Rectal smooth muscle tissue (tissue), 1 donor: Measurements from ENCODE around the gene C4orf50.

Experiments used
- H3K27ac ChIP-seq: one replicate; pipeline ENCODE4 v1.7.0; 2013; ENCODE audit warnings: low read depth, low read length, inconsistent platforms
- H3K27me3 ChIP-seq: one replicate; pipeline ENCODE4 v1.7.0; 2013; ENCODE audit warnings: low read length; ENCODE audit not compliant: control insufficient read depth, insufficient read depth
- H3K36me3 ChIP-seq: one replicate; pipeline ENCODE4 v1.7.0; 2013; ENCODE audit warnings: low read length; ENCODE audit not compliant: control insufficient read depth, insufficient read depth
- H3K4me1 ChIP-seq: one replicate; pipeline ENCODE4 v1.7.0; 2013; ENCODE audit warnings: low read length; ENCODE audit not compliant: control insufficient read depth, insufficient read depth
- H3K4me3 ChIP-seq: one replicate; pipeline ENCODE4 v1.7.0; 2013; ENCODE audit warnings: low read length
- H3K9ac ChIP-seq: one replicate; pipeline ENCODE4 v1.7.0; 2013; ENCODE audit warnings: low read length

C4orf50 gene

DNA sequence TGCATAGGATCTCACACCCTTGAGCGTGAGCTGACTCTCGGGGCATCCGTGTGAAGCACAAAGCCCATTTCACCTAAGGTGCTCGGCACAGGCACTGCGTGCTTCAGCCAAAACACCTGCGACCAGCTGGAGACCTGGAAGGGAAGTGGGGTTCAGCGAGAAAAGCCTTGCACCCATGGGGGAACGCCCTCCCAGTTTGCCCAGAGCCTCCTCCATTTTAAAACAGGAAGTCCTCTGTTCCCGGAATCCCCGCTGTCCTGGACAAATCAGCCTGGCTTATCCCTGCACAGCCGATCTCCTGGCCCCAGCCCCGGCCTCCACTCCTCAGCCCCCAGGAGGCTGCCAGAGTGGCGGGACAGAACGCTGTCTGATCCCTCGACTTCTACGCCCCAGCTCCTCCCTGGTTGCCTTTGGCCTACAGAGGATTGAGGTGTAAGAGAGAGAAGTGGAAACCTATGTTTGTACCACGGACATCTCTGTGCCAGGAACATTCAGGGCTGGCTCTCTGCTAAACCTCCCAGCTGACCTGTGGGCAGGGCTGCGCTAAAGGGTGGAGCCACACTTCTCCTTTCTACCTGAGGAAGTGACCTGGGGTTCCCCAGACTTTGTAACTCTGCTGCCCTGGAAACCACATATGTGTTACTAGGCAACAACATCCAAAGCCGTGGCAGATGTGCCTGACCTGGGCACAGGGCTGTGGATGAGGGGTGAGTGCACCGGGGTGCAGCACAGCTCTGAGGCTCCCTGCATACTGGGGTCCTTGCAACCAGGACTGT lies 3.8 kb upstream of the C4orf50 start:
- Histone ChIP-seq H3K27ac (no peak overlapping the region), H3K9ac (no peak overlapping the region), H3K4me1 (no peaks in the 10 kb centered on the region), H3K36me3 (no peaks in the 10 kb centered on the region), H3K27me3 (peaks cover 2% of the 10 kb centered on the region), H3K4me3 (no peak overlapping the region)

DNA sequence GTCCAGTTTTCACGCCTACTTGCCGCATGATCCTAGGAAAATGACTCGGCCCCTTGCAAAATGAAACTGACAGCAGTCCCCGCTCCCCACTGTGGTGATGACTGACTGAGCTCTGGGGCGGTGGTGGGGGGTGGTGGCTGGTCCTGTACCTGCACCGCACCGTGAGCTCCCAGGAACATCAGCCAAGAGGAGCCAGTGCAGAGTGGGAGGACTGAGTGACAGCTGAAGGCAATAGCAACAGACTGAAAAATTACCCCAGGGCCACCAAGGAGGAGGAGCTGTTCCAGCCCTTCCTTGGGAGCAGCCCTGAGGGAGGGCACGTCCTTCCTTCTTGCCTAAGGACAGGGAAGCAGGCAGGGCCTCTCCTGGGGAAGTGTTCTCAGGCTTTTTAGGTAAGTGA lies 2.4 kb upstream of the C4orf50 start:
- no peak overlapping the region for H3K27ac ChIP-seq

DNA sequence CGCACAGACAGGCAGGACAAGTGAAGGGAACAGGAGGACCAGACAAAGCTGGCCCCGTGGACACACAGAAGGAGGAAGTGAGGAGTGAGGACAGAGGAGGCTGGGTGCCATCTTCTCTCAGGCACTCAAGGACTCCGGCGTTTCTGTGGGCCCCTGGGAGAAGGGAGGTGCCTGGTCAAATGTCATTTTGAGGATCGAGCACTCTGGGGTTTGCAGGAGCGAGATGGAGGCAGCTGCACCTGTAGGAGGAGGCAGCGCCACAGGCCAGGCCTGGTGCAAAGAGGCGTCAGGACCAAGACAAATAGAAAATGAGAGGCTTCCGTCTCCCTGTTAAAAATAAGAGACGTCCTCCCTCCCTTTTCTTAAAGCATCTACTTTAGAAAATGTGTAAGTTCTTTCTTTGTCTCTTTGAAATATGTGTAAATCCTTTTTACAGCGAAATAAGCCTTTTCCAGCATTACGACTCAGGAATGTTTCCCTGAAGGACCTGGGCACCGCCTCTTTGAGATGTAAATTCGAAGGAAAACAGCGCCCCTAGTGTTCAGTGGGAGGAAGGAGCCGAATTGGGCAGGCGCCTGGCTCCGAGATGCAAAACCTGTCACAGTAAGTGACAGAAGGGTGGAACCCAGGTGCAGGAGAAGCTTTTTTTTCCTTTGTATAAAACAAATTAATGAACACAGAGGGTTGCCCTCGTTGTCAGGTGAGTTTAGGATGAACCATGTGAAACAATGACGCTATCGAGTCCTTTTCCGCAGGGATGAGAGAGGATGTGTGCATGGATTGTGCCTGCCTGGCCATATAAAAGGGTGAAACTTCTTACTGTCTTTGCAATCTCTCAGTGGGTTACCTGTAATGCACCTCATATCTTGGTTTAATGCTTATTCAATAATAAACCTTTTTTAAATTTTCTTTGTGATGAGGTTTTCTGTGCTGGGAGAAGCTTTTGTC lies 1.4 kb upstream of the C4orf50 start:
- Histone ChIP-seq H3K27ac (no peak overlapping the region), H3K9ac (no peak overlapping the region), H3K4me1 (no peaks in the 10 kb centered on the region), H3K36me3 (no peaks in the 10 kb centered on the region), H3K4me3 (no peak overlapping the region), H3K27me3 (peaks cover 2% of the 10 kb centered on the region)

More for the DNA sequence above, 2.4 kb upstream of the C4orf50 start:
- peaks cover 2% of the 10 kb centered on the region for H3K27me3 ChIP-seq
- no peak overlapping the region for H3K4me3 ChIP-seq
- no peaks in the 10 kb centered on the region for H3K36me3 ChIP-seq
- H3K9ac ChIP-seq, result no peak overlapping the region
- no peaks in the 10 kb centered on the region for H3K4me1 ChIP-seq

DNA sequence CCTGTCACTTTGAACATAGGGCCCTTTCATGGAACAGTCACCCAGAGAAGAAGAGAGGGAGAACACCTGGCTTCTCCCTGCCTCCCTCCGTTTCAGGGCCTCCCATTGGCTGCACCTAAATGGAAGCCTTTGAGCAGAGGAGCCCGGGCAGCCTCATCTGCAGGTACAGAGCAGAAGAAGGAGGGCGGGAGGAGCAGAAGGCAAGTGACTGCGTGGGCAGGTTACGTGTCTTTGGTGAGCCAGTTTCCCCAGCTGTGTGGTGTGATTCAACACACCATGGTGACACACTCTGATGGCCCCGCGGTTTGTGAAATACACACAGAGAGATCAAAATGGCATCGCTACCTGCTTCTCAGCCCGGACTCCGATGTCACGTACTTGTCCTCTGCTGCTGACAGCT lies 431 bp downstream of the C4orf50 start:
- Histone ChIP-seq H3K4me1 (no peaks in the 10 kb centered on the region), H3K27me3 (no peaks in the 10 kb centered on the region), H3K9ac (no peak overlapping the region), H3K4me3 (no peak overlapping the region), H3K36me3 (no peaks in the 10 kb centered on the region), H3K27ac (no peak overlapping the region)

DNA sequence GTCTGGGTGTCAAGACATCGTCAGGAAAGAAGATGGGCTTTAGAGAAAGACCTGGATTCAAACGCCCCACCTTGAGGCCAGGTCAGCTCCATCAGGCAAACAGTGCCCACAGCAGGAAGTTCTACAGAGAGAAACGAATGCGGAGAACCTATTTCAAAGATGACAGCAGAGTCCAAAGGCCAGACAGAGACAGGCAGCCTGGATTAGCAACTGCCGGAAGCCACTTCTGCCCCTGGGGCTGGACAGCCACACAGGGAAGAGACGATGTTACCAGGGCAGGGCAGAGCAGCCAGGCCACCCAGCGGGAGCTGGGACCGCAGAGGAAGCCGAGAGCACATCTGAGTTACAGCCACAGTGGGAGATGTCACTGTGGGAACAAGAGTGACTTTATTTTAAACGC lies 1.2 kb downstream of the C4orf50 start:
- no peak overlapping the region for H3K27ac ChIP-seq
- no peaks in the 10 kb centered on the region for H3K4me1 ChIP-seq
- H3K4me3 ChIP-seq, result no peak overlapping the region
- no peaks in the 10 kb centered on the region for H3K36me3 ChIP-seq
- H3K27me3 ChIP-seq, result no peaks in the 10 kb centered on the region
- no peak overlapping the region for H3K9ac ChIP-seq

DNA sequence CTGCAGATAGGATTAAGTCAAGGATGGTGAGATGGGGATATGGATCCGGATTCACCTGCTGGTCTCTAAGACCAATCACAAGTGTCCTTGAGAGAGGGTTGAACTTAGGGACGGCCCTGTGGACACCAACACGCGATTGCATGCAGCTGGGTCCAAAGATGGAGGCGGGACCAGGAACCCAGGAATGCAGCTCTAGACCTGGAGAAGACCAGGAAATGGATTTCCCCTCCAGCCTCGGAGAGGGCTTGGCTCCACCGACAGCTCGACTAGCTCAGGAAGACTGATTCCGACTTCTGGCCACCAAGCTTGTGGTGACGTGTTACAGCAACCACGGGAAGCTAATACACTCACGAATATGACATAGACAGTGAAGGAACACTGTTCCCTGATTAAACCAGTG lies 4.7 kb downstream of the C4orf50 start:
- H3K27me3 ChIP-seq, result peaks cover 5% of the 10 kb centered on the region
- no peak overlapping the region for H3K27ac ChIP-seq
- no peaks in the 10 kb centered on the region for H3K4me1 ChIP-seq
- no peaks in the 10 kb centered on the region for H3K36me3 ChIP-seq
- H3K9ac ChIP-seq, result no peak overlapping the region
- H3K4me3 ChIP-seq, result no peak overlapping the region

DNA sequence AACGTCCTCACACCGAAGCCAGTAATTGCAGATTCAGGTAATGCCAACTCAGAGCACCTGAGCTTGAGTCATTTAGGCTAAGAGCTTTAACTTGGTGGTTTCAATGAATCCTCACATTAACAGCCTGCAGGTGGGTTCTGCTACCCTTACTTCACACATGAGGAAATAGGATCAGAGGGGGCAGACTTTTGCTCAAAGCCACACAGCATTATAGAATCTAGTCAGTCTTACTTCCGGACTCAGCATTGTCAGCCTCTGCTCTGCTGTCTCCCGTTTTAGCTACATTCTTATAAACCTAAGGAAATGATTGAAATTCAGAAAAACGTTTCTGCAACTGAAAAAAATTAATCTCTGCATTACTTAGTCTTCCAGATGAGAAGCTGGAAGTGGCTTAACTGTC lies 6.0 kb downstream of the C4orf50 start:
- no peak overlapping the region for H3K4me3 ChIP-seq
- H3K27me3 ChIP-seq, result peaks cover 5% of the 10 kb centered on the region
- no peaks in the 10 kb centered on the region for H3K36me3 ChIP-seq
- no peak overlapping the region for H3K27ac ChIP-seq
- H3K4me1 ChIP-seq, result no peaks in the 10 kb centered on the region
- H3K9ac ChIP-seq, result no peak overlapping the region

DNA sequence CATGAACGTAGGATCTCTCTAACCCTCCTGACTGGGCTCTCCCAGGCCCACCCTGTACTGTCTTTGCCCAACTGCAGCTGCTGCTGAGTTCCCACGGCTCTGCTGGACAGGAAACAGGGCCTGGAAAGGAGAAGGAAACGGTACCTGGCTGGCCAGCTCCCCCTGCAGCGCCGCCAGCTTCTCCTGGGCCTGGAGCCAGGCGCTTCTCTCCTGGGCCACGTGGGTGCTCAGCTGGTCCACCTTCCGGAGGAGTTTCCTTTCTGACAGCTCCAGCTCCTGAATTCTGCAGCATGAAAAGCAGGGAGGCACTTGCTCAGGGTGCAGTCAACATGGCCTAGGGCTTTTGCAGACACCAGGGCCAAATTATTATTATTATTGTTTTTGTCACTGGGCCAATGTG lies 6.5 kb downstream of the C4orf50 start:
- Histone ChIP-seq H3K9ac (no peak overlapping the region), H3K27me3 (peaks cover 5% of the 10 kb centered on the region)

DNA sequence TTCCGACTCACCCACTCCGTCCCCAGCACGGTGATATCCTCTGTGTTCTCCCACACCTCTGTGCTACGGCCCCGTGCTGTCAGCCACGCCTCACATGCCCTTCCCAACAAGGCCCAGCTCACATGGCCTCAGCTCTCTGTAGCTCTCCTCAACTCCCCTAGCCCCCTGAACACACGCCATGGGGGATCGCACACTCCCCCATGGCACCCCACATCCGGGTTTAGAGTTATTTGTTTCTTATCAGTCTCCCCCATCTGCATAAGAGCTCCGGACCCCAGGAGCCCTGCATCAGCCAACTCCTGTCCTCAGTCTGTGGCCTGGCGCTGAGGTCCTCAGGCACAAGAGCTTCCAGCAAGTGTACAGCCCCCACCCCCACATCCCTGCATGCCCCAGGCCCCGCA lies 7.0 kb downstream of the C4orf50 start:
- Histone ChIP-seq H3K27ac (no peak overlapping the region), H3K9ac (no peak overlapping the region), H3K4me1 (no peaks in the 10 kb centered on the region), H3K4me3 (no peak overlapping the region), H3K27me3 (peaks cover 5% of the 10 kb centered on the region), H3K36me3 (no peaks in the 10 kb centered on the region)

More for the DNA sequence above, 6.5 kb downstream of the C4orf50 start:
- H3K36me3 ChIP-seq, result no peaks in the 10 kb centered on the region
- H3K27ac ChIP-seq, result no peak overlapping the region
- no peaks in the 10 kb centered on the region for H3K4me1 ChIP-seq
- H3K4me3 ChIP-seq, result no peak overlapping the region

DNA sequence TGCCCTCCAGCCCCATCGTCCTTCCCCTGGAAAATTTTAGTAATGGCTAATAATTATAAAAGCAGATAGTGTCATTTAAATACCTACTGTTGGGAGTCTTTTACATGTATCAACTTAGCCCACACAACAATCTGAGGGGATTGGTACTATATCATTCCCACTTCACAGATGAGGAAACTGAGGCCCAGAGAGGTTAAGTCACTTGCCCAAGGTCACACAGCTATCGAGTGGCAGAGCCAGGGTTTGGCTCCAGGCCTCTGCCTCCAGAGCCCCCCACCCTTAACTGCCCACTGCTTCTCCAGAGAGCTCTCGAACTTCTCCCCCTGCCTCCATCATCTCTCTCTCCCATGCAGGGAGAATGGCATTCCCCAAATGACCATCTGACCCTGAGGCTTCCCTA lies 7.4 kb downstream of the C4orf50 start:
- Histone ChIP-seq H3K27me3 (peaks cover 5% of the 10 kb centered on the region), H3K4me1 (no peaks in the 10 kb centered on the region), H3K9ac (no peak overlapping the region), H3K36me3 (no peaks in the 10 kb centered on the region), H3K27ac (no peak overlapping the region), H3K4me3 (no peak overlapping the region)

DNA sequence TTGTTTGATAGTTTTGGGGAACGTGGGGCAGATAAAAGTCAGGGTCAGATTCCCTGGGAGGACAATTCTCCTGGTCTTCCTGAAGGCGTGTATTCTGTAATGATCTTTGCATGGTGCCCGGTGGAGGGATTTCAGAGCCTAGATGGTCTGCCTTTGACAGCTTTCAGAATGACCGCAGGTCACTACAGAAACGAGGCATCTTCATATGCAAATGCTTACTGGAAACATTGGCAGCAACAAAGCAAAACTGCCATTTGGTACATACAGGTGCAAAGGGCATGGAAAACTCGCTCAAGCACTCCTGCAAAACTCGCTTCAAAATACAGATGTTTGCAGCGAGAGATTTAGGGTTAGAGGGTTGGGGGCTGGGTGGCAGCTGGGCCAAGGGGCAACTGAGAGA lies 8.8 kb downstream of the C4orf50 start:
- peaks cover 5% of the 10 kb centered on the region for H3K27me3 ChIP-seq
- H3K27ac ChIP-seq, result no peak overlapping the region
- no peak overlapping the region for H3K9ac ChIP-seq
- no peaks in the 10 kb centered on the region for H3K36me3 ChIP-seq
- no peaks in the 10 kb centered on the region for H3K4me1 ChIP-seq
- no peak overlapping the region for H3K4me3 ChIP-seq

DNA sequence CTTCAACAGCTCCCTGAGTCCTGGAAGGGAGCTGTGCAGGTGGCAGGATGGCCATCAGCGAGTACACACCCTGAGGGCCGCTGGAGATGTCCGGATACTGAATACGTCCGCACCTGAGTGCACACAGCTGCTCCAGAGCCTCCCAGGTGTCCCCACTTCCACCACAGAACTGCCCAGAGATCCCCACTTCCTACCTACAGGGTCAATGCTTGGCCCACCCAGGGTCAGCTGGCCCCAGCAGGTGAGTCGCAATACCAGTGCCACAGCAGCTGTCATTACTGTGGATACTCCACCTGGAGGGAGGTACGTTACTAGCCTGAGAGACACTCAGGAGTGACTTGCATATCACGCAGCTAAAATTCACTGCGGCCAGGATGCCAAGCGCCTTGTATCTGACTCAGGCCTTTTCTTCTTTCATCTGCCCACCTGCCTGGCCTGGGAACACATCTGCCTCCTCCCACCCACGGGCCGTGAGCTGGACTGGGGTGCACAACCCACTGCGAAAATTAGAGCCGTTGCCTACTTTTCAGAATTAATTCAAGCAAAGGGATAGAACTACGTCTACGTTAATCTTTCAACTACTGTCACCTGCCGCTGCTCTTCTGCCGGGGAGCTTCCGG lies 9.4 kb downstream of the C4orf50 start:
- Histone ChIP-seq H3K27me3 (peaks cover 5% of the 10 kb centered on the region), H3K4me1 (no peaks in the 10 kb centered on the region), H3K9ac (no peak overlapping the region), H3K27ac (no peak overlapping the region), H3K36me3 (no peaks in the 10 kb centered on the region), H3K4me3 (no peak overlapping the region)
